Erythroblast (primary cell): ENCODE results near the gene AMBRA1.

Experiments used
- GATA1 ChIP-seq: IDR thresholded peaks from 2 replicates; pipeline ENCODE4 v1.6.1; 2011; ENCODE audit warnings: low read depth, mild to moderate bottlenecking, control low read depth, low read length, moderate library complexity
- POLR2A ChIP-seq: IDR thresholded peaks from 2 replicates; pipeline ENCODE4 v1.6.1; 2011; ENCODE audit warnings: mild to moderate bottlenecking, low read length

DNA sequence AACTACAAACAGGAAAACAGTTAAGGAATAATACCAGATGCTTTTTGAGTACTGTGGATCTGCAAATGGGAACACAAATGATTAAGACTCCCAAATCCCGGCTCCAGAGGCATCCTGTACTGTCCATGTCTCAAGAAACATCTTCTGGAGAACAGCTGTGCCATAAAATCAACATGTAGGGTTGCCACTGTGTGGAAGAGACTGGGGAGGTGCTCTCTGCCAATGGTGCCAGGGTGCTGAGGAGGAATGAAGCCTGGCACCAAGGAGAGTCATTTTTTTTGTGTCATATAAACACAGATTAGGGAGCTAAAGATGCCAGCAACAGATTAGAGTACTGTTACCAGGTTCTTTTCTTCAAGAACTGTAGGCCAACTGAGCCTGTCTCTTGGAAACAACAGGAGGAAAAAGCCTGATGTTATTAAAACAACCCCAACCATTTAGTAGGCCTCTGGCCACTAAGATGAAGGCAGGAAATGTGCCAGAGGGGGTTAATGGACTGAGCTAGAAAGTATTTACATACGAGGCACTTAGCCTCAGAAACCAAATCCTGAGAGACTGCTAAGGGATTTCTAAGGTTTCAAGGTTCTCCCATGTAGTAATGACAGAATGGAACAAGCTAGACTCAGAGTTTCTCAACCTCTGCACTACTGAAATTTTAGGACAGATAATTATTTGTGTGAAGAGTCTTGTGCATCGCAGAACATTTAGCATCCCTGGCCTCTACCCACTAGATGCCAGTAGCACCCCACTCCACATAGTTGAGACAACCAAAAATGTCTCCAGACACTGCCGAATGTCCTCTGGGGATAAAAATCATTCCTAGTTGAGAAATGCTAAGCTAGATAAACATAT is 147.7 kb downstream of the AMBRA1 start:
- TF ChIP-seq POLR2A = no peak
- no peak for TF ChIP-seq GATA1
